GM12878 (cell line): Measurements from ENCODE around the gene RANBP3.

ENCODE experiments used
- CEBPZ ChIP-seq: fragments of 150-350 bp; IDR thresholded peaks from 2 replicates; pipeline ENCODE4 v1.6.1; 2016; ENCODE audit warnings: low read depth, low read length
- CTCF ChIP-seq, 3 experiments: IDR thresholded peaks in 2 of 3; conservative IDR thresholded peaks in 1 of 3; 2 replicates each; pipeline ENCODE4 v1.5.1; 2011; ENCODE audit warnings: low read depth in 3 of 3, low read length in 3 of 3, mild to moderate bottlenecking in 3 of 3, control low read depth in 2 of 3, moderate library complexity in 2 of 3, inconsistent platforms in 1 of 3, mixed read lengths in 1 of 3; ENCODE audit not compliant: control insufficient read depth in 2 of 3, insufficient read depth in 1 of 3; ENCODE audit errors: extremely low read depth in 1 of 3
- MXI1 ChIP-seq: fragments of 150-350 bp; IDR thresholded peaks from 2 replicates; pipeline ENCODE4 v1.6.1; 2011; ENCODE audit warnings: low read depth, mild to moderate bottlenecking, inconsistent platforms, low read length, improper control_type of control experiment
- NFYB ChIP-seq: IDR thresholded peaks from 2 replicates; pipeline ENCODE4 v1.6.1; 2011; ENCODE audit warnings: low read depth, mild to moderate bottlenecking, low read length, improper control_type of control experiment, moderate library complexity; ENCODE audit not compliant: insufficient read depth
- POLR2A ChIP-seq: IDR thresholded peaks from 2 replicates; pipeline ENCODE4 v1.6.1; 2011; ENCODE audit warnings: low read depth, mild to moderate bottlenecking, low read length
- RAD51 ChIP-seq: fragments of 450-650 bp; IDR thresholded peaks from 2 replicates; pipeline ENCODE4 v1.6.1; 2016; ENCODE audit warnings: moderate library complexity, mild to moderate bottlenecking, inconsistent platforms
- TCF7 ChIP-seq: IDR thresholded peaks from 2 replicates; pipeline ENCODE4 v1.6.1; 2014; ENCODE audit warnings: antibody characterized with exemption, borderline replicate concordance
- ZSCAN29 ChIP-seq: fragments of 450-650 bp; IDR thresholded peaks from 2 replicates; pipeline ENCODE4 v1.6.1; 2017; ENCODE audit warnings: mild to moderate bottlenecking, moderate library complexity

GRCh38 chr19:5880604-5881078 lies 97.3 kb downstream of the RANBP3 start:
- TF ChIP-seq MXI1 (no peak), TCF7 (no peak), CEBPZ (no peak), RAD51 (no peak), POLR2A (no peak), CTCF (IDR thresholded peaks at IDR 0.05 in 2 of 3, conservative IDR thresholded peaks at IDR 0.05 in 1 of 3; ENCODE audit: control insufficient read depth in 2 of 3, extremely low read depth in 1 of 3, insufficient read depth in 1 of 3, low read depth in 3 of 3, low read length in 3 of 3) (no peak), NFYB (no peak), ZSCAN29 (no peak)
